ENCODE measurements around the gene DOCK8. TPM values are rescaled to one million over a fixed set of nuclear protein-coding genes. Genes with fewer than 3 reads are reported as not detected.

Gene DOCK8
- polyA plus RNA-seq, 2 of the 4 experiments (the other 2 are of a cell fraction): 0.27 to 0.68 TPM

- POLR2A ChIA-PET: interaction anchor here (1.3 kb wide), 2 partner anchors 35 to 36 kb away, joined by 3 to 4 read pairs; partner anchors contain the start of gene KANK1
- 20% methylated on average over 33 of the region's 49 CpGs for WGBS (ENCODE audit: missing lambda C conversion rate)
- peak; percentile 97 for TF ChIP-seq POLR2A (IDR thresholded peaks at IDR 0.05; ENCODE audit: low read length)
- TF ChIP-seq, protein P1, sequence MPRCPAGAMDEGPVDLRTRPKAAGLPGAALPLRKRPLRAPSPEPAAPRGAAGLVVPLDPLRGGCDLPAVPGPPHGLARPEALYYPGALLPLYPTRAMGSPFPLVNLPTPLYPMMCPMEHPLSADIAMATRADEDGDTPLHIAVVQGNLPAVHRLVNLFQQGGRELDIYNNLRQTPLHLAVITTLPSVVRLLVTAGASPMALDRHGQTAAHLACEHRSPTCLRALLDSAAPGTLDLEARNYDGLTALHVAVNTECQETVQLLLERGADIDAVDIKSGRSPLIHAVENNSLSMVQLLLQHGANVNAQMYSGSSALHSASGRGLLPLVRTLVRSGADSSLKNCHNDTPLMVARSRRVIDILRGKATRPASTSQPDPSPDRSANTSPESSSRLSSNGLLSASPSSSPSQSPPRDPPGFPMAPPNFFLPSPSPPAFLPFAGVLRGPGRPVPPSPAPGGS (IDR thresholded peaks at IDR 0.05): peak; percentile 83; the same call in 1 of the 3 replicates
- TF ChIP-seq POLR2AphosphoS2 (conservative IDR thresholded peaks at IDR 0.05; ENCODE audit: low read length): no peak
- peak; percentile 80; the same call in 1 of the 2 replicates for TF ChIP-seq E2F6 (IDR thresholded peaks at IDR 0.05; ENCODE audit: borderline replicate concordance, low read depth)
- TF ChIP-seq RCOR1 (IDR thresholded peaks at IDR 0.05; ENCODE audit: low read depth, low read length): no peak
- peak; percentile 8 for TF ChIP-seq MAFK (IDR thresholded peaks at IDR 0.05; ENCODE audit: partially characterized antibody)
- peak; percentile 55 to 75; a peak in 2 of 5 replicates for TF ChIP-seq JUN (IDR thresholded peaks at IDR 0.05)
- peak; percentile 92 for TF ChIP-seq MAX (IDR thresholded peaks at IDR 0.05)
- Histone ChIP-seq H3K27ac (peak overlapping the region; percentile 80 to 93), H3K4me1 (peaks cover 16% of the 10 kb centered on the region), H3K4me3 (peak overlapping the region; percentile 47), H3K9me3 (no peaks in the 10 kb centered on the region), H3K4me2 (peak overlapping the region; percentile 85)
- DNase-seq (ENCODE audit: low read depth in 1 of 2, low spot score in 1 of 2): peak; percentile 78 to 79
- CTCF ChIA-PET: interaction anchor here (0.6 kb wide), 1 partner anchor 335 kb away, joined by 3 read pairs; no protein-coding TSS in a partner anchor
- FAIRE-seq: no peak
- peak; percentile 92 to 96 for ATAC-seq
These were observed 255.2 kb downstream of the DOCK8 start for GRCh38 chr9:469672-470551.

DNA sequence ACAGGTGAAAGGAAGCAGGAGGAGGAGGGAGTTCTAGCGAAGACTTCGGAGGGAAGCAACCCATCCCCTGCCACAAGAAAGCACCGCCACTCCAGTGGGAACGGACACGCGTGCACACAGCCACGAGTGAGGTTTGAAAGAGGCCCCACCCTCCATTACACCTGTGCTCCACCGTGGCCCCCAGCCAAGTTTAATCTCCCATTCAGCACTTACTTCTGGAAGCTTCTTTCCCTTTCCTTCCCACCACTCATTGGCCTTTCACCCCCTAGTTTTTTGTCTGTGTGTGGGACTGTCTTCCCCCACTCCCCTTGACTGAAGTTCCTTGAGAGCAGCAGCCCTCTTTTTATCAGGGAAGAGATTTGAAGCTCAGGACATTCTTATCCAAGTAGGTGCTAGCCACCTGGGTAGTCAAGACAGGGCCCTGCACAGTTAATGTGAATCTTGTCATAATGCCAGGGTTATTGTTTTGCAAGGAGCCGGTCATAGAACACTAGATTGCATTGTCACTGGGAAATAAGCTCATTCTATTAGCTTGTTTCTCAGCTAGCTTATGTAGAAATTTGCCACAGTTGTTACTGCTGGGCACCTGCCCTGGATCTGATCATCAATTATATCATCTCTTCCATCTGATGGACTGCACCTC is 256.0 kb downstream of the DOCK8 start:
- TF ChIP-seq CHD4 (IDR thresholded peaks at IDR 0.05; ENCODE audit: borderline replicate concordance): no peak
- TF ChIP-seq MAX (IDR thresholded peaks at IDR 0.05): 0 out of 2 replicates have a peak, but pooled peaks have one; percentile 19
- TF ChIP-seq TFCP2L1 (CRISPR knock-in tag; IDR thresholded peaks at IDR 0.05): no peak
- TF ChIP-seq, protein P2, sequence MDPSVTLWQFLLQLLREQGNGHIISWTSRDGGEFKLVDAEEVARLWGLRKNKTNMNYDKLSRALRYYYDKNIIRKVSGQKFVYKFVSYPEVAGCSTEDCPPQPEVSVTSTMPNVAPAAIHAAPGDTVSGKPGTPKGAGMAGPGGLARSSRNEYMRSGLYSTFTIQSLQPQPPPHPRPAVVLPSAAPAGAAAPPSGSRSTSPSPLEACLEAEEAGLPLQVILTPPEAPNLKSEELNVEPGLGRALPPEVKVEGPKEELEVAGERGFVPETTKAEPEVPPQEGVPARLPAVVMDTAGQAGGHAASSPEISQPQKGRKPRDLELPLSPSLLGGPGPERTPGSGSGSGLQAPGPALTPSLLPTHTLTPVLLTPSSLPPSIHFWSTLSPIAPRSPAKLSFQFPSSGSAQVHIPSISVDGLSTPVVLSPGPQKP (IDR thresholded peaks at IDR 0.05; ENCODE audit: low read depth, low read length): no peak
- 0 out of 2 replicates have a peak, but pooled peaks have one; percentile 10 for TF ChIP-seq E2F6 (IDR thresholded peaks at IDR 0.05; ENCODE audit: borderline replicate concordance, low read depth)
- peak overlapping the region; percentile 47 for H3K4me3 ChIP-seq
- peak; percentile 7 for FAIRE-seq
- ATAC-seq: peak; percentile 5 to 23; a peak in 4 of 6 replicates
- ChIA-PET POLR2A (interaction anchor here (1.3 kb wide), 2 partner anchors 34 to 35 kb away, joined by 3 to 4 read pairs; partner anchors contain the start of gene KANK1), CTCF (interaction anchor here (0.6 to 1.0 kb wide), 2 partner anchors 226 to 335 kb away, joined by 3 read pairs; no protein-coding TSS in a partner anchor)
- peaks cover 16% of the 10 kb centered on the region for H3K4me1 ChIP-seq
- 40% methylated on average over 9 of the region's 9 CpGs for WGBS (ENCODE audit: missing lambda C conversion rate)
- no peak for DNase-seq (ENCODE audit: low read depth in 1 of 2, low spot score in 1 of 2)
- H3K9me3 ChIP-seq: no peaks in the 10 kb centered on the region
- peak overlapping the region; percentile 69 to 93 for H3K27ac ChIP-seq
- peak overlapping the region; percentile 85 for H3K4me2 ChIP-seq

DNA sequence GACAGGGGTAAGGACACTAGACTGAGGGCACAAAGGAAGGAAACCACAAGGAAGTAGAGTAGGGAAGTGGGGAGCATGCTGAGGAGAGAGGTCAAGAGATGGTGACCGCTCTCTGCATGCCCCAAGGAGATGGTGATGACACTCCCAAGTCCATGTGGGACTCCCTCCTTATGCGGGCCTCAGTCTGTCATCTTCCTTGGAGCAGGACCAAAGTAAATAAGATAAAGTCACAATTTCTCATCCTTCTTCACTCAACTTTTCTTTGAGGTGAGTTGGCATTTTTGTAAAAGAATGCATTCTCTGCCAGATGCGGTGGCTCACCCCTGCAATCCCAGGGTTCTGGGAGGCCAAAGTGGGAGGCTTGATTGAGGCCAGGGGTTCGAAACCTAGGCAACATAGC is 256.7 kb downstream of the DOCK8 start:
- H3K4me1 ChIP-seq: peaks cover 16% of the 10 kb centered on the region
- no peak for FAIRE-seq
- ATAC-seq: no peak
- peak overlapping the region; percentile 47; the same call in 1 of the 3 replicates for H3K4me3 ChIP-seq
- ChIA-PET POLR2A (interaction anchor here (1.3 kb wide), 2 partner anchors 33 to 34 kb away, joined by 3 to 4 read pairs; partner anchors contain the start of gene KANK1), CTCF (interaction anchor here (1.0 kb wide), 1 partner anchor 225 kb away, joined by 3 read pairs; no protein-coding TSS in a partner anchor)
- 54% methylated on average over 4 of the region's 4 CpGs for WGBS (ENCODE audit: missing lambda C conversion rate)
- TF ChIP-seq NFE2L2 (conservative IDR thresholded peaks at IDR 0.05; ENCODE audit: low read length) (no peak), HMGXB4 (CRISPR knock-in tag; IDR thresholded peaks at IDR 0.05; ENCODE audit: borderline replicate concordance) (no peak), HOXB13 (CRISPR knock-in tag; IDR thresholded peaks at IDR 0.05; ENCODE audit: low read depth) (no peak)
- H3K9me3 ChIP-seq: no peaks in the 10 kb centered on the region
- DNase-seq (ENCODE audit: low read depth in 1 of 2, low spot score in 1 of 2): no peak
- H3K4me2 ChIP-seq: peak overlapping the region; percentile 85
- no peak overlapping the region; a peak in 1 of 6 replicates for H3K27ac ChIP-seq
